Tibial nerve (tissue), 4 donors: ENCODE measurements around the gene ANKRD66. TPM values are rescaled to one million over a fixed set of nuclear protein-coding genes. Genes with fewer than 3 reads are reported as not detected.
A peak's percentile ranks its signal among the peaks of the same experiment; 100 is the strongest.

ENCODE experiments used
- DNase-seq, 2 donors: peaks; one replicate each; pipeline ENCODE4 v3.0.0-alpha.2; 2019; ENCODE audit warnings: low spot score in 2 of 2
- H3K27ac ChIP-seq, 4 donors: fragments of 200-600 bp; sonication (generic) in 3 of 4; one replicate each; pipeline ENCODE4 v1.5.1; 2017 to 2019; ENCODE audit warnings: mild to moderate bottlenecking in 1 of 4
- H3K27me3 ChIP-seq, 2 donors: fragments of 200-600 bp; sonication (generic) in 1 of 2; one replicate each; pipeline versions ENCODE4 v1.5.1 to v1.6.0; 2017 to 2019
- H3K36me3 ChIP-seq, 3 donors: fragments of 200-600 bp; sonication (generic); one replicate each; pipeline ENCODE4 v1.5.1; 2018 to 2019
- H3K4me1 ChIP-seq, 4 donors: fragments of 200-600 bp; sonication (generic) in 3 of 4; one replicate each; pipeline ENCODE4 v1.5.1; 2017 to 2019
- H3K4me3 ChIP-seq, 4 donors: fragments of 200-600 bp; sonication (generic) in 3 of 4; one replicate each; pipeline ENCODE4 v1.5.1; 2017 to 2019; ENCODE audit warnings: mild to moderate bottlenecking in 1 of 4, moderate library complexity in 1 of 4
- H3K9me3 ChIP-seq, 4 donors: fragments of 200-600 bp; sonication (generic) in 3 of 4; one replicate each; pipeline ENCODE4 v1.5.1; 2017 to 2019
- CTCF ChIP-seq, 5 experiments: fragments of 200-600 bp in 3 of 5; fragments of 450-650 bp in 2 of 5; sonication (generic) in 3 of 5; IDR thresholded peaks; one replicate each; pipeline ENCODE4 v1.5.1; 2016 to 2019; ENCODE audit warnings: antibody characterized with exemption in 5 of 5, mild to moderate bottlenecking in 3 of 5, moderate library complexity in 2 of 5
- EP300 ChIP-seq, 2 donors: sonication (generic); formaldehyde crosslinking; IDR thresholded peaks; one replicate each; pipeline ENCODE4 v1.6.1; 2017; ENCODE audit warnings: antibody characterized with exemption in 2 of 2, mild to moderate bottlenecking in 1 of 2
- POLR2A ChIP-seq, 2 donors: fragments of 450-650 bp; IDR thresholded peaks; one replicate each; pipeline ENCODE4 v1.6.1; 2017; ENCODE audit warnings: antibody characterized with exemption in 2 of 2, mild to moderate bottlenecking in 2 of 2, moderate library complexity in 2 of 2
- WGBS, 2 donors: methylation state at CpG; one replicate each; pipeline ENCODE4 v1.1.5; 2018; 5-methylcytosine and 5-hydroxymethylcytosine counted together
- total RNA-seq, 4 donors: library from RNA; depleted of rRNA; stranded (reverse); fragments of >200 nt; gene quantifications; one replicate each; pipeline ENCODE4 v1.1.0, GENCODE V29; 2016

The ANKRD66 gene
- total RNA-seq, 4 donors from 2014 or later = not detected

GRCh38 chr6:46776070-46776712 lies 29.5 kb downstream of the ANKRD66 start:
- no peaks in the 10 kb centered on the region for H3K27me3 ChIP-seq
- H3K4me3 ChIP-seq = no peak overlapping the region
- 90% methylated on average over 5 of the region's 5 CpGs for WGBS, 2 donors
- no peak for TF ChIP-seq CTCF (IDR thresholded peaks at IDR 0.05)
- TF ChIP-seq POLR2A (IDR thresholded peaks at IDR 0.05) = no peak
- TF ChIP-seq EP300 (IDR thresholded peaks at IDR 0.05) = no peak
- H3K36me3 ChIP-seq = no peaks in the 10 kb centered on the region
- no peak for DNase-seq
- H3K27ac ChIP-seq = no peak overlapping the region
- H3K9me3 ChIP-seq = no peaks in the 10 kb centered on the region
- no peaks in the 10 kb centered on the region for H3K4me1 ChIP-seq

- DNase-seq = no peak
- no peaks in the 10 kb centered on the region for H3K27me3 ChIP-seq
- H3K36me3 ChIP-seq = no peaks in the 10 kb centered on the region
- TF ChIP-seq POLR2A (IDR thresholded peaks at IDR 0.05) = no peak
- TF ChIP-seq EP300 (IDR thresholded peaks at IDR 0.05) = no peak
- no peak for TF ChIP-seq CTCF (IDR thresholded peaks at IDR 0.05)
- no peak overlapping the region for H3K27ac ChIP-seq
- H3K4me3 ChIP-seq = no peak overlapping the region
- 78 to 90% methylated on average over 12 of the region's 12 CpGs for WGBS, 2 donors
- H3K4me1 ChIP-seq = no peaks in the 10 kb centered on the region
- H3K9me3 ChIP-seq = no peaks in the 10 kb centered on the region
These were observed 31.0 kb downstream of the ANKRD66 start for GRCh38 chr6:46777476-46778346.

GRCh38 chr6:46781478-46782378 lies 35.0 kb downstream of the ANKRD66 start:
- DNase-seq = peak; percentile 16 to 91
- no peak overlapping the region for H3K27ac ChIP-seq
- H3K27me3 ChIP-seq = no peaks in the 10 kb centered on the region
- H3K9me3 ChIP-seq = no peaks in the 10 kb centered on the region
- 35 to 38% methylated on average over 6 of the region's 6 CpGs for WGBS, 2 donors
- no peaks in the 10 kb centered on the region for H3K4me1 ChIP-seq
- TF ChIP-seq EP300 (IDR thresholded peaks at IDR 0.05) = no peak
- TF ChIP-seq POLR2A (IDR thresholded peaks at IDR 0.05) = no peak
- TF ChIP-seq CTCF (IDR thresholded peaks at IDR 0.05) = peak; percentile 44 to 54 (median 54)
- H3K4me3 ChIP-seq = no peak overlapping the region
- H3K36me3 ChIP-seq = no peaks in the 10 kb centered on the region

GRCh38 chr6:46784535-46784934 lies 37.8 kb downstream of the ANKRD66 start:
- H3K27ac ChIP-seq = no peak overlapping the region
- no peak for TF ChIP-seq EP300 (IDR thresholded peaks at IDR 0.05)
- no peak for TF ChIP-seq POLR2A (IDR thresholded peaks at IDR 0.05)
- TF ChIP-seq CTCF (IDR thresholded peaks at IDR 0.05) = no peak
- no peaks in the 10 kb centered on the region for H3K27me3 ChIP-seq
- H3K9me3 ChIP-seq = no peaks in the 10 kb centered on the region
- 76 to 79% methylated on average over 1 of the region's 1 CpG for WGBS, 2 donors
- H3K4me1 ChIP-seq = no peaks in the 10 kb centered on the region
- no peak for DNase-seq
- H3K36me3 ChIP-seq = no peaks in the 10 kb centered on the region
- H3K4me3 ChIP-seq = no peak overlapping the region
